ENCODE measurements around the gene TMEM92. TPM values are rescaled to one million over a fixed set of nuclear protein-coding genes. Genes with fewer than 3 reads are reported as not detected.

The TMEM92 gene
- total RNA-seq, 1 donor from 2014 or later, result 11.3 TPM

GRCh38 chr17:50274897-50275221 is 593 bp downstream of the TMEM92 start:
- Histone ChIP-seq H3K36me3 (no peaks in the 10 kb centered on the region), H3K4me3 (peak overlapping the region; percentile 38), H3K27ac (peak overlapping the region; percentile 5), H3K9me3 (no peaks in the 10 kb centered on the region), H3K27me3 (peaks cover 7% of the 10 kb centered on the region), H3K4me1 (peaks cover 25% of the 10 kb centered on the region)
- peak; percentile 61 for DNase-seq
- TF ChIP-seq CTCF (IDR thresholded peaks at IDR 0.05), result no peak
- ATAC-seq, result no peak
- intact Hi-C loops (cut with DNase I), result loop anchor here (5.0 kb wide), 1 partner anchor 73 kb away; the partner anchor contains the start of gene COL1A1

- Histone ChIP-seq H3K4me1 (peaks cover 27% of the 10 kb centered on the region), H3K4me3 (peak overlapping the region; percentile 38)
Observed at GRCh38 chr17:50275279-50275678, 1.0 kb downstream of the TMEM92 start.

GRCh38 chr17:50276588-50277356 is 2.5 kb downstream of the TMEM92 start:
- DNase-seq (no peak), ATAC-seq (no peak)
- TF ChIP-seq CTCF (IDR thresholded peaks at IDR 0.05), result no peak
- H3K36me3 ChIP-seq, result no peaks in the 10 kb centered on the region
- intact Hi-C loops (cut with DNase I), result no loop called here
- no peak overlapping the region for H3K4me3 ChIP-seq
- H3K27me3 ChIP-seq, result peaks cover 7% of the 10 kb centered on the region
- H3K27ac ChIP-seq, result no peak overlapping the region
- no peaks in the 10 kb centered on the region for H3K9me3 ChIP-seq
- H3K4me1 ChIP-seq, result peaks cover 22% of the 10 kb centered on the region

More at GRCh38 chr17:50275279-50275678, 1.0 kb downstream of the TMEM92 start:
- Histone ChIP-seq H3K27me3 (peaks cover 7% of the 10 kb centered on the region), H3K9me3 (no peaks in the 10 kb centered on the region), H3K27ac (no peak overlapping the region), H3K36me3 (no peaks in the 10 kb centered on the region)
- no peak for DNase-seq
- intact Hi-C loops (cut with DNase I), result no loop called here
- no peak for TF ChIP-seq CTCF (IDR thresholded peaks at IDR 0.05)
- no peak for ATAC-seq

GRCh38 chr17:50277357-50277754 is 3.1 kb downstream of the TMEM92 start:
- ATAC-seq (no peak), DNase-seq (no peak)
- Histone ChIP-seq H3K4me3 (no peak overlapping the region), H3K9me3 (no peaks in the 10 kb centered on the region), H3K4me1 (peaks cover 22% of the 10 kb centered on the region), H3K27ac (no peak overlapping the region), H3K27me3 (peaks cover 7% of the 10 kb centered on the region), H3K36me3 (no peaks in the 10 kb centered on the region)
- no peak for TF ChIP-seq CTCF (IDR thresholded peaks at IDR 0.05)
- intact Hi-C loops (cut with DNase I), result no loop called here

- H3K4me1 ChIP-seq, result peaks cover 11% of the 10 kb centered on the region
- no peaks in the 10 kb centered on the region for H3K36me3 ChIP-seq
- H3K4me3 ChIP-seq, result no peak overlapping the region
- ATAC-seq (no peak), DNase-seq (no peak)
- peaks cover 7% of the 10 kb centered on the region for H3K27me3 ChIP-seq
- no peaks in the 10 kb centered on the region for H3K9me3 ChIP-seq
- H3K27ac ChIP-seq, result no peak overlapping the region
- no peak for TF ChIP-seq CTCF (IDR thresholded peaks at IDR 0.05)
- intact Hi-C loops (cut with DNase I), result no loop called here
Observed at GRCh38 chr17:50278526-50279180, 4.4 kb downstream of the TMEM92 start.

All from upper lobe of right lung (tissue), 1 donor.